ENCODE results near the gene NOB1.
A peak's percentile ranks its signal among the peaks of the same experiment; 100 is the strongest.

The NOB1 gene

GRCh38 chr16:69779724-69780123 lies 25.0 kb upstream of the NOB1 start:
- H3K4me1 ChIP-seq (ENCODE audit: control insufficient read depth in 1 of 2, insufficient read depth in 1 of 2, low read depth in 1 of 2, low read length in 1 of 2), result peaks cover 14 to 15% of the 10 kb centered on the region in 2 experiments
- no peaks in the 10 kb centered on the region for H3K27me3 ChIP-seq
- TF ChIP-seq, protein P1, sequence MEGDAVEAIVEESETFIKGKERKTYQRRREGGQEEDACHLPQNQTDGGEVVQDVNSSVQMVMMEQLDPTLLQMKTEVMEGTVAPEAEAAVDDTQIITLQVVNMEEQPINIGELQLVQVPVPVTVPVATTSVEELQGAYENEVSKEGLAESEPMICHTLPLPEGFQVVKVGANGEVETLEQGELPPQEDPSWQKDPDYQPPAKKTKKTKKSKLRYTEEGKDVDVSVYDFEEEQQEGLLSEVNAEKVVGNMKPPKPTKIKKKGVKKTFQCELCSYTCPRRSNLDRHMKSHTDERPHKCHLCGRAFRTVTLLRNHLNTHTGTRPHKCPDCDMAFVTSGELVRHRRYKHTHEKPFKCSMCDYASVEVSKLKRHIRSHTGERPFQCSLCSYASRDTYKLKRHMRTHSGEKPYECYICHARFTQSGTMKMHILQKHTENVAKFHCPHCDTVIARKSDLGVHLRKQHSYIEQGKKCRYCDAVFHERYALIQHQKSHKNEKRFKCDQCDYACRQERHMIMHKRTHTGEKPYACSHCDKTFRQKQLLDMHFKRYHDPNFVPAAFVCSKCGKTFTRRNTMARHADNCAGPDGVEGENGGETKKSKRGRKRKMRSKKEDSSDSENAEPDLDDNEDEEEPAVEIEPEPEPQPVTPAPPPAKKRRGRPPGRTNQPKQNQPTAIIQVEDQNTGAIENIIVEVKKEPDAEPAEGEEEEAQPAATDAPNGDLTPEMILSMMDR (IDR thresholded peaks at IDR 0.05), result no peak
- H3K4me3 ChIP-seq (ENCODE audit: low read depth in 1 of 2, low read length in 1 of 2), result no peak overlapping the region
- no peak overlapping the region for H3K27ac ChIP-seq
- H3K36me3 ChIP-seq, result peaks cover 39% of the 10 kb centered on the region
- H3K9me3 ChIP-seq, result no peaks in the 10 kb centered on the region

DNA sequence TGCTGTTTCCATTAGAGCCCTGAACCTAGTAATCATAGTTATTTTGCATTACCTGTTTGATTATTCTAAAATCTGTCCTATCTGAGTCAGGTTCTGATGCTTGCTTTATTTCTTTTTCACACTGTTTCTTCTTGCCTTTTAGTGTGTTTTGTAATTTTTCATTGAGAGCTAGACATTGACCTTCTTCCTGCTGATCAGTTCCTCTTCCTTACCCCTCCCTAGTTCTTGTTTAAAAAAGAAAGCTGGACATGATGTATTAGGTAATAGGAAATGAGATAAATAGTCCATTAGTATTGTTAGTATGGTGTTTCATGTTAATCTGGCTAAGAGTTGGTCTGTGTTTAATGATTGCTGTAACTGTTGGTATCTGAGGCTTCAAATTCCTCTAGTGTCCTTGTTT lies 20.8 kb upstream of the NOB1 start:
- Histone ChIP-seq H3K4me1 (ENCODE audit: control insufficient read depth in 1 of 2, insufficient read depth in 1 of 2, low read depth in 1 of 2, low read length in 1 of 2) (peaks cover 14 to 22% of the 10 kb centered on the region in 2 experiments), H3K9me3 (no peaks in the 10 kb centered on the region), H3K27me3 (no peaks in the 10 kb centered on the region), H3K27ac (peak overlapping the region; percentile 57), H3K4me3 (ENCODE audit: low read depth in 1 of 2, low read length in 1 of 2) (no peak overlapping the region), H3K36me3 (peaks cover 16% of the 10 kb centered on the region)
- TF ChIP-seq, protein P1 (IDR thresholded peaks at IDR 0.05), result no peak

DNA sequence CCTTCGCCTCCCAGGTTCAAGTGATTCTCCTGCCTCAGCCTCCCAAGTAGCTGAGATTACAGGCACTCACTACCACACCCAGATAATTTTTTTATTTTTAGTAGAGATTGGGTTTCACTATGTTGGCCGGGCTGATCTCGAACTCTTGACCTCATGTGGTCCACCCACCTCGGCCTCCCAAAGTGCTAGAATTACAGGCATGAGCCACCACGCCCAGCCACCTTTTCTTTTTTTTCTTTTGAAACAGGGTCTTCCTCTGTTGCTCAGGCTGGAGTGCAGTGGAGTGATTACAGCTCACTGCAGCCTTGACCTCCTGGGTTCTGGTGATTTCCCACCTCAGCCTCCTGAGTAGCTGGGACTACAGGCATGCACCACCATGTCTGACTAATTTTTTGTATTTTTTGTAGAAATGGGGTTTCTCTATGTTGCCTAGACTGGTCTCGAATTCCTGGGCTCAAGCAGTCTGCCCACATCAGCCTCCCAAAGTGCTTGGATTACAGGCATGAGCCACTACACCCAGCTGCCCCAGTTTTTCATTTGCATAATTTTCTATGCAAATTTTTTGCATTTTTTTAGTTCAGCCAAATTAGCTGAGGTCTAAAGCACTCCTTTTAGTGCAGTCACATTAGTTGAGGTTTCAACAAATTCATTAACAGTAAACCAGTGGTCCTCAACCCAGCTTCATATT lies 18.7 kb upstream of the NOB1 start:
- Histone ChIP-seq H3K27ac (no peak overlapping the region), H3K27me3 (no peaks in the 10 kb centered on the region), H3K36me3 (peaks cover 6% of the 10 kb centered on the region), H3K4me1 (ENCODE audit: control insufficient read depth in 1 of 2, insufficient read depth in 1 of 2, low read depth in 1 of 2, low read length in 1 of 2) (peaks cover 25 to 34% of the 10 kb centered on the region in 2 experiments), H3K4me3 (ENCODE audit: low read depth in 1 of 2, low read length in 1 of 2) (no peak overlapping the region), H3K9me3 (no peaks in the 10 kb centered on the region)
- TF ChIP-seq, protein P1 (IDR thresholded peaks at IDR 0.05), result no peak

DNA sequence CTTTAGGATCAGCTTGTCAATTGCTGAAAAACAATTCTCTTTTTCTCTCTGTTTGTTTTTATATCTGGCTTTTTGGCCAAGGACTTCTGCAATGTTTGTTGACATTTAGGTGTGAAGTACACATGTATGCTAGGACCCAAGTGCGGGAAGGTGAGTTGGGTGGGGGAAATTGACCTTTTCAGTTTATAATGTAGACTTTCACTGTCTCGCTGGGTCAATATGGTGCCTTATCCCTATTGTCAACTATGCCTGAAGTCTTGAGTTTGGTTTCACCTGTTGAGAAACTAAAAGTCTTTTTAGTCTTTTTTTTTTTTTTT lies 16.9 kb upstream of the NOB1 start:
- Histone ChIP-seq H3K4me1 (ENCODE audit: control insufficient read depth in 1 of 2, insufficient read depth in 1 of 2, low read depth in 1 of 2, low read length in 1 of 2) (peaks cover 25 to 37% of the 10 kb centered on the region in 2 experiments), H3K9me3 (no peaks in the 10 kb centered on the region), H3K4me3 (ENCODE audit: low read depth in 1 of 2, low read length in 1 of 2) (no peak overlapping the region), H3K27ac (no peak overlapping the region), H3K36me3 (no peaks in the 10 kb centered on the region), H3K27me3 (no peaks in the 10 kb centered on the region)
- TF ChIP-seq, protein P1 (IDR thresholded peaks at IDR 0.05), result no peak

- Histone ChIP-seq H3K27ac (no peak overlapping the region), H3K9me3 (no peaks in the 10 kb centered on the region), H3K4me3 (ENCODE audit: low read depth in 1 of 2, low read length in 1 of 2) (no peak overlapping the region), H3K36me3 (peaks cover 9% of the 10 kb centered on the region), H3K27me3 (no peaks in the 10 kb centered on the region), H3K4me1 (ENCODE audit: control insufficient read depth in 1 of 2, insufficient read depth in 1 of 2, low read depth in 1 of 2, low read length in 1 of 2) (peaks cover 15 to 31% of the 10 kb centered on the region in 2 experiments)
- TF ChIP-seq, protein P1 (IDR thresholded peaks at IDR 0.05), result no peak
Observed at GRCh38 chr16:69769404-69769803, 14.7 kb upstream of the NOB1 start.

Measured in neutrophil (primary cell).